ENCODE data around the gene NUP188. TPM values are rescaled to one million over a fixed set of nuclear protein-coding genes. Genes with fewer than 3 reads are reported as not detected.

The NUP188 gene
- total and polyA plus RNA-seq, 10 of the 15 experiments (the other 5 are each of a cell fraction or from before 2014, with no cell fraction given): 1.4 to 73.7 (median 48.9) TPM

DNA sequence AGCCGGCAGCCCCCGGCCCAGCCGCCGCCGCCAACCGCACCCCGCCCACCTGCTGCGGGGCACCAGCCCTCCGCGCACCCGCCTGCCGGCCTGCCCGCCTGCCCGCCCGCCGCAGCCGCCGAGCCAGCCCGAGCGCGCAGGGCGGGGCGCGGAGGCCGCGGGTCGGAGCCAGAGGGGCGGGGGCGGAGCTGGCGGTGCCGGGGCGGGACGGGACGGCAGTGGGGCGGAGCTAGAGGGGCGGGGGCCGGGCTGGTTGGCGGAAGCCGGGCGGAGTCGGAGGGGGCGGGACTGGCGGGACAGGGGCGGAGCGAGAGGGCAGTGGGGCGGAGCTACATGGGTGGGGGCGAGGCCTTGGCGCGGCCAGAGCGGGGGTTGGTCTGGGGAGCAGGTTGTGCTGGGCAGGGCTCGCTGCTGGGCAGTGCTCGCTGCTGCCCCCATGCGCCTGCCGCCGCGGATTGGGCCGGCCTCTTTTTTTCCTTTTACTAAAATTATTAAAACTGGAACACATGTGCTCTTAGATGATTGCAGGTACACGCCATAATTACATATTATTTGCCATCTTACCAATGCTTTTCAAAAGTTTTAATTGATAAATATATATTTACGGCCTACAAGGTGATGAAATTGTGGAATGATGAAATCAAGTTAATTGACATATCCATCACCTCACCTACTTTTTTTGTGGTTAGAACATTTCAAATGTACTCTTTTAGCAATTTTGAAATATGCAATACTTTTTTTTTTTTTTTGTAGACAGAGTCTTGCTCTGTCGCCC, 80.9 kb downstream of the NUP188 start, which contains the start of gene SH3GLB2 (continued):
- TF ChIP-seq, protein P1, sequence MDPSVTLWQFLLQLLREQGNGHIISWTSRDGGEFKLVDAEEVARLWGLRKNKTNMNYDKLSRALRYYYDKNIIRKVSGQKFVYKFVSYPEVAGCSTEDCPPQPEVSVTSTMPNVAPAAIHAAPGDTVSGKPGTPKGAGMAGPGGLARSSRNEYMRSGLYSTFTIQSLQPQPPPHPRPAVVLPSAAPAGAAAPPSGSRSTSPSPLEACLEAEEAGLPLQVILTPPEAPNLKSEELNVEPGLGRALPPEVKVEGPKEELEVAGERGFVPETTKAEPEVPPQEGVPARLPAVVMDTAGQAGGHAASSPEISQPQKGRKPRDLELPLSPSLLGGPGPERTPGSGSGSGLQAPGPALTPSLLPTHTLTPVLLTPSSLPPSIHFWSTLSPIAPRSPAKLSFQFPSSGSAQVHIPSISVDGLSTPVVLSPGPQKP (IDR thresholded peaks at IDR 0.05; ENCODE audit: low read depth, low read length): no peak
- TF ChIP-seq ATF7 (IDR thresholded peaks at IDR 0.05; ENCODE audit: low read depth) (no peak), RB1 (IDR thresholded peaks at IDR 0.05; ENCODE audit: borderline replicate concordance) (no peak), RCOR1 (conservative IDR thresholded peaks at IDR 0.05; ENCODE audit: low read depth, low read length) (no peak), POU2F2 (IDR thresholded peaks at IDR 0.05; ENCODE audit: borderline replicate concordance, low read depth, low read length) (no peak), WRNIP1 (IDR thresholded peaks at IDR 0.05; ENCODE audit: borderline replicate concordance, low read depth, low read length) (no peak), CREM (IDR thresholded peaks at IDR 0.05; ENCODE audit: low read depth) (no peak), MEF2B (IDR thresholded peaks at IDR 0.05; ENCODE audit: partially characterized antibody, poor library complexity, severe bottlenecking) (no peak), NRF1 (conservative IDR thresholded peaks at IDR 0.05; ENCODE audit: low read depth, low read length) (no peak), STAT1 (conservative IDR thresholded peaks at IDR 0.05) (no peak), RUNX3 (IDR thresholded peaks at IDR 0.05; ENCODE audit: low read length) (peak; percentile 12; the same call in 1 of the 2 replicates), KLF5 (IDR thresholded peaks at IDR 0.05; ENCODE audit: partially characterized antibody) (no peak), CBFB (IDR thresholded peaks at IDR 0.05; ENCODE audit: low read depth) (no peak), SIN3A (IDR thresholded peaks at IDR 0.05; ENCODE audit: low read depth, low read length) (no peak), SREBF1 (IDR thresholded peaks at IDR 0.05; ENCODE audit: low read length) (no peak), FOXM1 (IDR thresholded peaks at IDR 0.05; ENCODE audit: low read depth, low read length) (no peak), RBBP5 (conservative IDR thresholded peaks at IDR 0.05) (no peak), ZNF217 (IDR thresholded peaks at IDR 0.05) (no peak), SUPT20H (IDR thresholded peaks at IDR 0.05; ENCODE audit: borderline replicate concordance, control insufficient read depth, low read depth, low read length) (no peak), CBX5 (IDR thresholded peaks at IDR 0.05; ENCODE audit: low read depth) (no peak), CHD2 (IDR thresholded peaks at IDR 0.05; ENCODE audit: borderline replicate concordance, low read depth, low read length) (no peak)
- TF ChIP-seq, protein P2, sequence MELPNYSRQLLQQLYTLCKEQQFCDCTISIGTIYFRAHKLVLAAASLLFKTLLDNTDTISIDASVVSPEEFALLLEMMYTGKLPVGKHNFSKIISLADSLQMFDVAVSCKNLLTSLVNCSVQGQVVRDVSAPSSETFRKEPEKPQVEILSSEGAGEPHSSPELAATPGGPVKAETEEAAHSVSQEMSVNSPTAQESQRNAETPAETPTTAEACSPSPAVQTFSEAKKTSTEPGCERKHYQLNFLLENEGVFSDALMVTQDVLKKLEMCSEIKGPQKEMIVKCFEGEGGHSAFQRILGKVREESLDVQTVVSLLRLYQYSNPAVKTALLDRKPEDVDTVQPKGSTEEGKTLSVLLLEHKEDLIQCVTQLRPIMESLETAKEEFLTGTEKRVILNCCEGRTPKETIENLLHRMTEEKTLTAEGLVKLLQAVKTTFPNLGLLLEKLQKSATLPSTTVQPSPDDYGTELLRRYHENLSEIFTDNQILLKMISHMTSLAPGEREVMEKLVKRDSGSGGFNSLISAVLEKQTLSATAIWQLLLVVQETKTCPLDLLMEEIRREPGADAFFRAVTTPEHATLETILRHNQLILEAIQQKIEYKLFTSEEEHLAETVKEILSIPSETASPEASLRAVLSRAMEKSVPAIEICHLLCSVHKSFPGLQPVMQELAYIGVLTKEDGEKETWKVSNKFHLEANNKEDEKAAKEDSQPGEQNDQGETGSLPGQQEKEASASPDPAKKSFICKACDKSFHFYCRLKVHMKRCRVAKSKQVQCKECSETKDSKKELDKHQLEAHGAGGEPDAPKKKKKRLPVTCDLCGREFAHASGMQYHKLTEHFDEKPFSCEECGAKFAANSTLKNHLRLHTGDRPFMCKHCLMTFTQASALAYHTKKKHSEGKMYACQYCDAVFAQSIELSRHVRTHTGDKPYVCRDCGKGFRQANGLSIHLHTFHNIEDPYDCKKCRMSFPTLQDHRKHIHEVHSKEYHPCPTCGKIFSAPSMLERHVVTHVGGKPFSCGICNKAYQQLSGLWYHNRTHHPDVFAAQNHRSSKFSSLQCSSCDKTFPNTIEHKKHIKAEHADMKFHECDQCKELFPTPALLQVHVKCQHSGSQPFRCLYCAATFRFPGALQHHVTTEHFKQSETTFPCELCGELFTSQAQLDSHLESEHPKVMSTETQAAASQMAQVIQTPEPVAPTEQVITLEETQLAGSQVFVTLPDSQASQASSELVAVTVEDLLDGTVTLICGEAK (IDR thresholded peaks at IDR 0.05; ENCODE audit: borderline replicate concordance): no peak
- TF ChIP-seq, protein P3, sequence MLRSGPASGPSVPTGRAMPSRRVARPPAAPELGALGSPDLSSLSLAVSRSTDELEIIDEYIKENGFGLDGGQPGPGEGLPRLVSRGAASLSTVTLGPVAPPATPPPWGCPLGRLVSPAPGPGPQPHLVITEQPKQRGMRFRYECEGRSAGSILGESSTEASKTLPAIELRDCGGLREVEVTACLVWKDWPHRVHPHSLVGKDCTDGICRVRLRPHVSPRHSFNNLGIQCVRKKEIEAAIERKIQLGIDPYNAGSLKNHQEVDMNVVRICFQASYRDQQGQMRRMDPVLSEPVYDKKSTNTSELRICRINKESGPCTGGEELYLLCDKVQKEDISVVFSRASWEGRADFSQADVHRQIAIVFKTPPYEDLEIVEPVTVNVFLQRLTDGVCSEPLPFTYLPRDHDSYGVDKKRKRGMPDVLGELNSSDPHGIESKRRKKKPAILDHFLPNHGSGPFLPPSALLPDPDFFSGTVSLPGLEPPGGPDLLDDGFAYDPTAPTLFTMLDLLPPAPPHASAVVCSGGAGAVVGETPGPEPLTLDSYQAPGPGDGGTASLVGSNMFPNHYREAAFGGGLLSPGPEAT (IDR thresholded peaks at IDR 0.05; ENCODE audit: low read depth): no peak
- TF ChIP-seq, protein P4, sequence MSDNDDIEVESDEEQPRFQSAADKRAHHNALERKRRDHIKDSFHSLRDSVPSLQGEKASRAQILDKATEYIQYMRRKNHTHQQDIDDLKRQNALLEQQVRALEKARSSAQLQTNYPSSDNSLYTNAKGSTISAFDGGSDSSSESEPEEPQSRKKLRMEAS (IDR thresholded peaks at IDR 0.05; ENCODE audit: low read depth, low read length): no peak

Data from GM12878 (cell line).